BJ (cell line): Measurements from ENCODE around the gene TAAR2. TPM values are rescaled to one million over a fixed set of nuclear protein-coding genes. Genes with fewer than 3 reads are reported as not detected.
"Not testable (repeated sequence)": the region's sequence is repeated elsewhere in the genome, so short reads cannot be mapped to it uniquely, and the experiment has no call there.

Source experiments
- CTCF ChIA-PET: fragments of 350-600 bp; formaldehyde crosslinking; extraction: SDS; loops from one replicate; lab custom pipeline; 2021; ENCODE audit warnings: antibody characterized with exemption, inconsistent platforms; lab: Yijun Ruan, JAX
- POLR2A ChIA-PET: fragments of 300-600 bp; sonication (Branson Sonifier 250); formaldehyde crosslinking; extraction: SDS; loops from one replicate; lab custom pipeline; 2021; ENCODE audit warnings: antibody characterized with exemption; lab: Charles Lee
- DNase-seq: peaks from one replicate; pipeline ENCODE4 v3.0.0-alpha.2; 2011; ENCODE audit warnings: low read depth
- H3K27me3 ChIP-seq: 2 replicates; pipeline ENCODE4 v1.6.0; 2011; ENCODE audit warnings: low read length; ENCODE audit not compliant: control insufficient read depth, insufficient read depth
- H3K36me3 ChIP-seq: 2 replicates; pipeline ENCODE4 v1.5.1; 2011; ENCODE audit warnings: low read length; ENCODE audit not compliant: control insufficient read depth, insufficient read depth
- H3K4me3 ChIP-seq: 2 replicates; pipeline ENCODE4 v1.5.1; 2011; ENCODE audit warnings: low read depth, mild to moderate bottlenecking, control low read depth, low read length
- CTCF ChIP-seq: IDR thresholded peaks from 2 replicates; pipeline ENCODE4 v1.5.1; 2011; ENCODE audit warnings: low read depth, mild to moderate bottlenecking, control low read depth, inconsistent platforms, low read length, moderate library complexity; ENCODE audit not compliant: insufficient read depth
- polyA plus RNA-seq: library from polyadenylated mRNA; depleted of rRNA; stranded (reverse); fragments of >200 nt; gene quantifications from 2 replicates; pipeline ENCODE4 v1.2.3, GENCODE V29; 2011

Gene TAAR2
- polyA plus RNA-seq, 1 experiment, result not detected

- H3K27me3 ChIP-seq, result no peaks in the 10 kb centered on the region
- H3K4me3 ChIP-seq, result no peak overlapping the region
- TF ChIP-seq CTCF, result no peak
- ChIA-PET POLR2A (no interaction called here), CTCF (interaction anchor here (1.4 kb wide), 1 partner anchor 333 kb away, joined by 3 read pairs; no protein-coding TSS in a partner anchor)
- no peaks in the 10 kb centered on the region for H3K36me3 ChIP-seq
- no peak for DNase-seq
These were observed 11.5 kb downstream of the TAAR2 start for GRCh38 chr6:132612449-132613108.

GRCh38 chr6:132611616-132612015 lies 12.5 kb downstream of the TAAR2 start:
- no peak for DNase-seq
- ChIA-PET POLR2A (no interaction called here), CTCF (no interaction called here)
- Histone ChIP-seq H3K36me3 (no peaks in the 10 kb centered on the region), H3K27me3 (no peaks in the 10 kb centered on the region), H3K4me3 (no peak overlapping the region)
- no peak for TF ChIP-seq CTCF

GRCh38 chr6:132607544-132608233 lies 16.4 kb downstream of the TAAR2 start:
- CTCF ChIA-PET, result no interaction called here
- Histone ChIP-seq H3K4me3 (no peak overlapping the region), H3K36me3 (no peaks in the 10 kb centered on the region), H3K27me3 (no peaks in the 10 kb centered on the region)
- TF ChIP-seq CTCF, result no peak
- DNase-seq, result no peak
- POLR2A ChIA-PET, result no interaction called here

GRCh38 chr6:132604635-132605152 lies 19.4 kb downstream of the TAAR2 start:
- CTCF ChIA-PET, result no interaction called here

GRCh38 chr6:132600900-132601299 lies 23.2 kb downstream of the TAAR2 start:
- H3K4me3 ChIP-seq, DNase-seq, CTCF ChIA-PET, H3K36me3 ChIP-seq, POLR2A ChIA-PET, H3K27me3 ChIP-seq: not testable (repeated sequence)

More at GRCh38 chr6:132604635-132605152, 19.4 kb downstream of the TAAR2 start:
- Histone ChIP-seq H3K36me3 (no peaks in the 10 kb centered on the region), H3K4me3 (no peak overlapping the region), H3K27me3 (no peaks in the 10 kb centered on the region)
- POLR2A ChIA-PET, result no interaction called here
- TF ChIP-seq CTCF, result no peak
- no peak for DNase-seq
